DND-41 (cell line): Measurements from ENCODE around the gene FHOD3.

Experiments used
- EZH2 ChIP-seq: IDR thresholded peaks from 3 replicates; pipeline ENCODE4 v1.6.1; 2012; ENCODE audit warnings: borderline replicate concordance, low read depth, mild to moderate bottlenecking, moderate library complexity, low read length, inconsistent platforms; ENCODE audit not compliant: severe bottlenecking
- TF ChIP-seq, protein P1 (sequence below): IDR thresholded peaks from 2 replicates; pipeline ENCODE4 v1.5.1; 2012; ENCODE audit warnings: borderline replicate concordance, low read length, moderate library complexity, mild to moderate bottlenecking; ENCODE audit not compliant: poor library complexity, severe bottlenecking; ENCODE audit errors: extremely low read depth

- TF ChIP-seq, protein P1, sequence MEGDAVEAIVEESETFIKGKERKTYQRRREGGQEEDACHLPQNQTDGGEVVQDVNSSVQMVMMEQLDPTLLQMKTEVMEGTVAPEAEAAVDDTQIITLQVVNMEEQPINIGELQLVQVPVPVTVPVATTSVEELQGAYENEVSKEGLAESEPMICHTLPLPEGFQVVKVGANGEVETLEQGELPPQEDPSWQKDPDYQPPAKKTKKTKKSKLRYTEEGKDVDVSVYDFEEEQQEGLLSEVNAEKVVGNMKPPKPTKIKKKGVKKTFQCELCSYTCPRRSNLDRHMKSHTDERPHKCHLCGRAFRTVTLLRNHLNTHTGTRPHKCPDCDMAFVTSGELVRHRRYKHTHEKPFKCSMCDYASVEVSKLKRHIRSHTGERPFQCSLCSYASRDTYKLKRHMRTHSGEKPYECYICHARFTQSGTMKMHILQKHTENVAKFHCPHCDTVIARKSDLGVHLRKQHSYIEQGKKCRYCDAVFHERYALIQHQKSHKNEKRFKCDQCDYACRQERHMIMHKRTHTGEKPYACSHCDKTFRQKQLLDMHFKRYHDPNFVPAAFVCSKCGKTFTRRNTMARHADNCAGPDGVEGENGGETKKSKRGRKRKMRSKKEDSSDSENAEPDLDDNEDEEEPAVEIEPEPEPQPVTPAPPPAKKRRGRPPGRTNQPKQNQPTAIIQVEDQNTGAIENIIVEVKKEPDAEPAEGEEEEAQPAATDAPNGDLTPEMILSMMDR: no peak
- TF ChIP-seq EZH2: no peak
Measured at GRCh38 chr18:36757991-36758390, 460.5 kb downstream of the FHOD3 start.
